Measurements from ENCODE around the gene EPS15.
"Not testable (repeated sequence)": the region's sequence is repeated elsewhere in the genome, so short reads cannot be mapped to it uniquely, and the experiment has no call there.

Gene EPS15

DNA sequence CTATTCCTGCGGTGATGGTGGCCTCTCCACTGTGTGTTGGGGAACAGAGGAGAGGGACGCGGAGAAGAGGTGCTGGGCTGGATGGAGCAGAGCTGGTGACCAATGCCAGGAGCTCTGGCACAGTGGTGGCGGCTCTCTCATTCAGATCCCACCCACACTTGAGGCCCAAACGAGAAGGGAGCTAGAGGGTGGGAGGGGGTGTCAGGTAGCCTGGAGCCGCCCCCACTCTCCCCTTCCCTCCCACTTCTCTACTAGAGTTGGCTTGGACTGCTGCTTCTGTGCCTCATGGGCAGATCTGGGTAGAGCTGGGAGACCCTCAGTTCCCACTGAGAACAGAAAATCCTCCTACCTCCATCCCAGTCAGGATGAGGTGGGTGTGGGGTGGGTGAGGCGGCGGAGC is 192.2 kb downstream of the EPS15 start:
- ATAC-seq (no peak), DNase-seq (ENCODE audit: low spot score in 2 of 2) (no peak)
- Mint-ChIP-seq H3K4me1 (peaks cover 14% of the 10 kb centered on the region), H3K9me3 (no peaks in the 10 kb centered on the region), H3K27ac (no peak overlapping the region), H3K4me3 (no peak overlapping the region), H3K36me3 (no peaks in the 10 kb centered on the region)

DNA sequence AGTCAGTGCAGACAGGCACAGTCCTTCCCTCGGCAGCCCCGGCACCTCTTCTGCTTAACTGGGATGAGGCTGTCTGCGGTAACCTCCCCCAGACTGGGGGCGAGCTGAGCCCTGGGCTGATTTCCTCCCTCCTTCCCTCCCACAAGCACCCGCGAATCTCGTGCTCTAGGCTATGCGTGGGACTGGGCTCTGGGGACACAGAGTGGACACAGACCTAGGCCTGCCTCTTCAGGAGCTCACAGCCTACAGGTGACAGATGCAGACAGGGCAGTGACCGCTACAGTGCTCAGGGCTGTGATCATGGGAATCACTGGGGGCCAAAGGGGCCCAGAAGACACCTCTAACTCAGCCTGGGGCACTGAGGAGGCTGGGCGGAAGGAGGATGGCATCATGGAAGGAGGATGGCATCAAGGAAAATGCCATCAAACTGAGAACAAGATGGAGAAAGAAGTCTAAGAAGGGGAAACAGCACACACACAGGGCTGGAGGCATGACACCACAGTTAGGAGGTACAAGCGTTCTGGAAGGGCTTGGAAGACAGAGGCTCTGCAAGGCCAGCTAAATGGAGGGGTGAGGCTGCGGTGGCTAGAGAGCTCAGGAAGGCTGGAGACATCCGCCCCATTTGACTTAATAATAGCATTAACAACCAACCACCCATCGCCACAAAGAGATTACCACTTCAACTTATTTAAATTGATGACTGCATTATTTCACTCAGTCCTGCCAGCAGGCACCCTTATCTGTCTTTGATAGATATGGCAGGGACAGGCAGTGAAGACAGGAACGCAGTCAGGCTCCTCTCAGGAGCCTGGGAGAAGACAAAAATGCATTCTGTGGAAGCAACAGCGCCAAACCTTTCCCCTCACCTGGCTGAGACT is 192.9 kb downstream of the EPS15 start:
- no peaks in the 10 kb centered on the region for H3K36me3 Mint-ChIP-seq
- H3K27ac Mint-ChIP-seq: no peak overlapping the region
- DNase-seq (ENCODE audit: low spot score in 2 of 2) (no peak), ATAC-seq (no peak)
- no peak overlapping the region for H3K4me3 Mint-ChIP-seq
- H3K4me1 Mint-ChIP-seq: peaks cover 6% of the 10 kb centered on the region
- no peaks in the 10 kb centered on the region for H3K9me3 Mint-ChIP-seq

DNA sequence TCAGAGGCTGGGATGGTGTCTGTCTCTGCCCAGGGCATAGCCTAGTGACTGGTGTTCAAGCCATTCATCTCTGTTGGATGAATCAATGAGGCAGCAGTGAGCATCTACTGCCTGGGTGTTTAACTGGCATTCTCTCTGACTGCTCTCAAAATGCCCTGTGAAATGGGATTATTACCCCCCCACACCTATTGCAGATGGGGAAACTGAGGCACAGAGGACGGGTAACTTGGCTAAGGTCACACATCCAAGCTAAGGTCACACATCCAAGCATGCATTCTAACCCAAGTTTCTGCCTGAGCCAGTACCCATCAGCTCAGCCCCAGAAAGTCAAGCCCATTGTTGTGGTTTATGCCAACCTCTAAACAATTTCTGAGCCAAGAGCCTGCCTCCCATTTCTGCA is 193.7 kb downstream of the EPS15 start:
- Mint-ChIP-seq H3K9me3 (no peaks in the 10 kb centered on the region), H3K27ac (no peak overlapping the region), H3K4me3 (no peak overlapping the region), H3K4me1 (no peaks in the 10 kb centered on the region), H3K36me3 (no peaks in the 10 kb centered on the region)
- DNase-seq (ENCODE audit: low spot score in 2 of 2) (no peak), ATAC-seq (no peak)

DNA sequence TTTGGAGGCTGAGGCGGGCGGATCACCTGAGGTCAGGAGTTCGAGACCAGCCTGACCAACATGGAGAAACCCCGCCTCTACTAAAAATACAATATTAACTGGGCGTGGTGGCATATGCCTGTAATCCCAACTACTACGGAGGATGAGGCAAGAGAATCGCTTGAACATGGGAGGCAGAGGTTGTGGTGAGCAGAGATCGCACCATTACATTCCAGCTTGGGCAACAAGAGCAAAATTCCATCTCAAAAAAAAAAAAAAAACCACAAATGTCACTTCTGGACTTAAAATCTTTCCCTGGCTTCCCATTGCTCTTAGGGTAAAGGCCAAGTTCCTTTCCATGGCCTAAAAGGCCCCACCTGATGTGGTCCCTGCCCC is 194.1 kb downstream of the EPS15 start:
- not testable (repeated sequence) for DNase-seq (ENCODE audit: low spot score in 2 of 2); H3K4me3 Mint-ChIP-seq; H3K27ac Mint-ChIP-seq; ATAC-seq; H3K36me3 Mint-ChIP-seq; H3K9me3 Mint-ChIP-seq; H3K4me1 Mint-ChIP-seq

DNA sequence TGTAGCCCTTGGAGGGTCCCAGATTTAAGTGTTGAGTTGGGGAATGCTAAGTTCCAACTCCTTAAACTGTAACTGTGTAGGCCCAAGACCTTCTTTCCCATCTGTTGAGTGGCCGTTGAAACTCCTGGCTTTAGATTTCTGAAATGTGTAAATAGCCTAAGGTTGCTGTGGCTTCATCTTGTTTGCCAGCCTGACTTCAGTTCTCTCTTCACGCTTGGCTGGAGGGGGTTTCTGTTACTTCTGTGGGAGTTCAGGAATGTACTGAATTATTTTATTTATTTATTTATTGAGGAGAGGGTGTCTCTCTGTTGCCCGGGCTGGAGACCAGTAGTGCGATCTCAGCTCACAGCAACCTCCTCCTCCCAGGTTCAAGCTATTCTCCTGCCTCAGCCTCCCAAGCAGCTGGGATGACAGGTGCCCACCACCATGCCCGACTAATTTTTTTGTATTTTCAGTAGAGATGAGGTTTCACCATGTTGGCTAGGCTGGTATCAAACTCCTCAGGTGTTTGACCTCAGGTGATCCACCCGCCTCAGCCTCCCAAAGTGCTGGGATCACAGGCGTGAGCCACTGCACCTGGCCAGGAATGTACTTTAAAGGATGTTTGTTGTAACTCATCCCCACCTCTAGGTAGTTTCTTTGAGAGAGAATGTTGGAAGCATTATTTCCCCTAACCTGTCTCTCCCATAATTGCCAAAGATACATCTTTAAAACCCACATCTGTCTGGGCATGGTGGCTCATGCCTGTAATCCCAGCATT is 194.6 kb downstream of the EPS15 start:
- Mint-ChIP-seq H3K4me3 (no peak overlapping the region), H3K9me3 (no peaks in the 10 kb centered on the region), H3K36me3 (no peaks in the 10 kb centered on the region), H3K4me1 (no peaks in the 10 kb centered on the region), H3K27ac (no peak overlapping the region)
- DNase-seq (ENCODE audit: low spot score in 2 of 2) (no peak), ATAC-seq (no peak)

DNA sequence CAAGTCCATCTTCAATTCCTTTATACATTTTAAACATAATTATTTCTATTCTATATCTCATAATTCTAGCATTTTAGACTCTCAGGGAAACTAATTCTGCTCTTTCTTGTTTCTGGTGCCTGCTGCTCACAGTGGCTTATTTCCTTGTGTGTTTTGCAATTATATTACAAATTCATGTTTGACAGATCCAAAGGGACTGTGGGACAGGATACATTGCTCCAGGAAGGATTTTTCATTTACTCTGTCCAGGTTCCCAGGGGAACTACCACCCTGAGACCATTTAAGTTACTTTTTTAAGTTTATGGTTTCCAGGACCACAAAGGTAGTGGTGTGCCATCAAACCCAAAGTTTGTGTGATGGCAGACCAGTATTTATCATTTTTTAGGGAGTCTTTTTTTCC is 195.3 kb downstream of the EPS15 start:
- Mint-ChIP-seq H3K9me3 (no peaks in the 10 kb centered on the region), H3K4me3 (no peak overlapping the region), H3K4me1 (no peaks in the 10 kb centered on the region), H3K27ac (no peak overlapping the region), H3K36me3 (no peaks in the 10 kb centered on the region)
- DNase-seq (ENCODE audit: low spot score in 2 of 2): no peak
- ATAC-seq: no peak

DNA sequence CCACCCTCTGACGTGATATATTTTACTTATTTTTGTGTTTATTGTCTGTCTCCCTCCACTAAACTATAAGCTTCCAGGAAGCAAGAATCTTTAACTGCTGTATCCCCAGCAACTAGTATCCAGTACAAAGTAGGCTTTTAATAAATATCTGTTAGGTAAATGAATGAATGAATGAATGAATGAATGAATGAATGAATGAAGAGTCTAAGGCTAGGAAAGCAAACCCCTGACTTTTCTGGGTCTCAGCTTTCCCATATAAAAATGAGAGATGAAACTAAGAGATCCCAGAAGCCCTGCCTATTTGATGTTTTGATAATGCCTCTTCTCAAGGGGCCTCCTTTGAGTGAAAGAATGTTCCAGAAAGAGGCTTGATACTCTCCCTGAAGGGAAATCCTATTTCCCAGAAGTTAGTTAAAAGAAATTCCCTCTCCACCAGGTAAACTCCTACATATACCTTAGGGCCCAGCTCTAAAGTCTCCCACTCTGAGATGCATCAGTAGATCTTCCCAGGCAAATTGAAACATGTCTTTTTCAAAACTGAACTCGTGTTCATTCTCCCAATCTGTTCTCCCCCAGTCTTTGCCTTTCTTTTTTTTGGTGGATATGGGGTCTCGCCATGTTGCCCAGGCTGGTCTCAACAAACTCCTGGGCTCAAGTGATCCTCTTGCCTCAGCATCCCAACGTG is 196.5 kb downstream of the EPS15 start:
- Mint-ChIP-seq H3K4me3 (no peak overlapping the region), H3K9me3 (no peaks in the 10 kb centered on the region), H3K4me1 (no peaks in the 10 kb centered on the region), H3K36me3 (no peaks in the 10 kb centered on the region), H3K27ac (no peak overlapping the region)
- DNase-seq (ENCODE audit: low spot score in 2 of 2) (no peak), ATAC-seq (no peak)

DNA sequence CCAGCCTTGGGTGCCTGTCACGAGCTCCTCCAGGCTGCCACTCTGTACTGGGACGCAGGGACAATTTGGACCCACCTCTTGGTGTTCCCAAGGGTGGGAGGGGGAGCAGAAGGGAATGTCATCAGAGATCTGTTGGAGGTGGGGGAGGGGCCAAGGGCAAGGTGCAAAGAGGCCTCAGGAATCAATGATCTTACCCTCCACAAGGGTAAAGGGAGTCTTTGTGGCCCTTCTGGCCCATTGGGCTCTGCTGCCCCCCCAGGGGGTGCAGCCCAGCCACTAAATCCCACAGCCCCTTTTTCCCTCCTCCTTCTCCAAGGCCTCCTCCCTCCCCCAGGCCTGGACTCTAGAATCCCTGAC is 197.2 kb downstream of the EPS15 start:
- ATAC-seq (no peak), DNase-seq (ENCODE audit: low spot score in 2 of 2) (no peak)
- Mint-ChIP-seq H3K4me3 (no peak overlapping the region), H3K27ac (no peak overlapping the region), H3K4me1 (no peaks in the 10 kb centered on the region), H3K36me3 (no peaks in the 10 kb centered on the region), H3K9me3 (no peaks in the 10 kb centered on the region)

DNA sequence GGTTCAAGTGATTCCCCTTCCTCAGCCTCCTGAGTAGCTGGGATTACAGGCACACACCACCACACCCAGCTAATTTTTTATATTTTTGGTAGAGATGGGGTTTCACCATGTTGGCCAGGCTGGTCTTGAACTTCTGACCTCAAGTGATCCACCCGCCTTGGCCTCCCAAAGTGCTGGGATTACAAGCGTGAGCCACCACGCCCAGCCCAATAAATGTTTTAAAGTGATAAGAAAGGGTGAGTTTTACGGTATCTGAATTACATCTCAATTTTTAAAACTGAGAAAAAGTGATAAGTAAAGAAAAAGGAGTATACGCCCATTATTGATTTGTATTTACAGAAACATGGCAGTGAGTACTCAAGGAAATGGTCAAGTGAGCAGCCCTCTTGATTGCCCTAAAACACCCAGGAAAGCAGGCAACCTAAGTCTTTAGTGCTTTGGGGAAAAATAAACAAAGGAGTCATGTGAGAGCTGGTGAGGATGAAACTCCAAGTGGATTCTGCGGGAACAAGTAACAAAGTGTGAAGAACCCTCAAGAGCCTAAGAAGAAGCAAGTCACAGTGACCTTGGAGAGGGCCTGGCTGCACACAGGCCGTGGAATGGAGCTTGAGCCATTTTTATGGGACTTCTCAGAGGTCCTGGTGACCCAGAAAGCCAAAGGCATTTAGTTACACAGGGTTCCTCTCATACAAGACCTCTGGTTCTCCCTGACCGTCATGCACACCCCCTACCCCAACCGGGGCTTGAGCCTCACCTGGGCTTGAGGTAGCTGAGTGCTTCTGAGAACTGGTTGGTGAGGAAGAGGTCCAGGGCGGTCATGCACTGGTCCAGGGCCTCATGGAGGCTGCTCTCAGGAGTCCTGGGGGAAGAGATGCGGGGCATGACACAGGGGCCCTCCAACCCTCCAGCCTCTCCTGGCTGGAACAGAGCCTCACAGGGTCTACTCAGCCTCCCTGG is 197.8 kb downstream of the EPS15 start:
- Mint-ChIP-seq H3K4me3 (no peak overlapping the region), H3K4me1 (no peaks in the 10 kb centered on the region), H3K36me3 (no peaks in the 10 kb centered on the region), H3K9me3 (no peaks in the 10 kb centered on the region), H3K27ac (no peak overlapping the region)
- DNase-seq (ENCODE audit: low spot score in 2 of 2) (no peak), ATAC-seq (no peak)

DNA sequence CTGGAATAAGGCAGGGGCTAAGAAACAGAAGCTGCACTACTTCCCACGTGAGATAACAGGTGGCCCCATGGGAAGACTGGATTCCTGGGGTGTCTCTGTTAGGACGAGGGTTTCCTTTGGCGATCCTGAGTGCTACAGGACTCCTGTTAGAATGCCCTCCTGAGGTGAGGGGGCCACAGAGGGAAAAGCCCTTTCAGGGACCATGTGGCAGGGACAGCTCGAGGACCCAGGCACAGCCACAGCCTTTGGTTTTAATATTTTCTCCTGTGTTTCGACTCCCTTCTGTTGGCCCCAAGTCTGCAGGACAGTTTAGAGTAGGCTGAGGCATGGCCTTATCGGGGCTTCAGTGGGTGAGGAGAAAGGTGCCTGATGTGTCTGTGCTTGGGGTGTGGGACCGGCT is 201.3 kb downstream of the EPS15 start:
- no peaks in the 10 kb centered on the region for H3K36me3 Mint-ChIP-seq
- no peak overlapping the region for H3K27ac Mint-ChIP-seq
- no peaks in the 10 kb centered on the region for H3K9me3 Mint-ChIP-seq
- no peak overlapping the region for H3K4me3 Mint-ChIP-seq
- ATAC-seq (no peak), DNase-seq (ENCODE audit: low spot score in 2 of 2) (no peak)
- H3K4me1 Mint-ChIP-seq: peaks cover 11% of the 10 kb centered on the region

DNA sequence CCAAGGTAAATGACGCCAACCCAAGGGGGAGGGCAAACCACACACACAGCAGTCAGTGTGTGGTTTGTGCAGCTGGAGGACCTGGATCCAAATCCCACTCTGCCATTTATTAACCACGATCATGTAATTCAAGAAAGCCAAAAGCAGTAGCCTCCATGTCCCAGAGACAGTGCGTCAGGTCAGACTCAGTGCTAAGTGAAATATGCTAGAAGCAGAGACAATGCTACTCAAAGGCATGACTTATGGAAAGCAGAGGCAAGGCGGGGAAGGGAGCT is 202.3 kb downstream of the EPS15 start:
- DNase-seq (ENCODE audit: low spot score in 2 of 2): no peak
- Mint-ChIP-seq H3K4me1 (peaks cover 11% of the 10 kb centered on the region), H3K9me3 (no peaks in the 10 kb centered on the region), H3K27ac (peak overlapping the region; percentile 40), H3K36me3 (no peaks in the 10 kb centered on the region), H3K4me3 (no peak overlapping the region)
- no peak for ATAC-seq

DNA sequence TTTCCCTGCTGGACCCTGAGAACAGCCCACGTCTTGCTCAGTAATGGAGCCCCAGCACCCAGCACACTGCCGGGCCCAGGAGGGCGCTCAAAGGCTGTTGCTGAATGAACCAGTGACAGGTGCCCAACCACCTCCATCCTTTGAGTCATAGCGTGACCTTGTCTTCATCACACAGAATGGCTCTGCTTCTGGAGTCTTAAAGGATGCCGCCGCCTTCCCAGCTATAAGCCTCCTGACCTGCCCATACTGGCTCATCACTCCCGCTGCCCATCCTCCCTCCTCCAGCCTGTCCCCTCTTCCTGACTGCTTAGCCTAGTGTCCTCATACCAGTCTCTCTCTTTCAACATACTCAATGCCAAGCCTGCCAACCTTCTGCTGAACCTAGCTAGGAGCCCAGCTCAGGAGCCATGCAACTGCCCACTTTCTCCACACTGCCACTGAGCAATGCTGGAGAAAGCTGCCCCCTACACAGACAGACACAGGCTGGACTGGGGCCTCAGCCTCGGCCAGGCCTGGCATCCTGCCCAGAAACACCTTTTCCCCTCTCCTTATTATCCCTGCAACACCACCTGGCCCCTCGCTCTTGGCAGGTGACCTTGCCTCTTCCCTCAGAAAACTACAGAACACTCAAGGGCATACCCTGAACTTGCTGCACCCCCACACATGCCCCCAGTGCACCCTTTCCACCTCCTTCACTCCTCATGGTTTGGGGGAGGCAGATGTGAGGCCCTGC is 202.8 kb downstream of the EPS15 start:
- Mint-ChIP-seq H3K27ac (peak overlapping the region; percentile 40), H3K36me3 (no peaks in the 10 kb centered on the region), H3K4me3 (no peak overlapping the region), H3K9me3 (no peaks in the 10 kb centered on the region), H3K4me1 (peaks cover 11% of the 10 kb centered on the region)
- ATAC-seq: peak; percentile 43
- no peak for DNase-seq (ENCODE audit: low spot score in 2 of 2)

DNA sequence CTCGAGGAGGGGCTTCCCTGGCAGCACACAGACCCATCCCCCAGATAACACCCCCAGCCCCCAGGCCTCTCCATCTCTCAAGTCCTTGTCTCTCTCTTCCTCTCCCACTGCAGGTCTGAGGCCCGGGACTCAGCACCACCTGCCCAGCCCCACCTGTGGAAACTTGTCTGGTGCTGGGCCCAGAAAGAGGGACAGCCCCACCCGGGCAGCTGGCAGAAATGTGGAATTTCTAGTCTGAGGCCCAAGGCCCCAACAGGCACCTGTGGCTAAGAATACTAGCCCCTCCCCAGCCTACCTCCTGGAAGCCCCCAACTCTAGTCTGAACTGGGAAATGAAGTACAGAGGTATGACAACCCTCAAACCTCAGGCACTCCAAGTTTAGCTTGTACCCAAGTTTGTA is 204.1 kb downstream of the EPS15 start:
- ATAC-seq: no peak
- DNase-seq (ENCODE audit: low spot score in 2 of 2): no peak
- H3K27ac Mint-ChIP-seq: peak overlapping the region; percentile 41
- H3K4me1 Mint-ChIP-seq: peaks cover 11% of the 10 kb centered on the region
- H3K9me3 Mint-ChIP-seq: no peaks in the 10 kb centered on the region
- H3K4me3 Mint-ChIP-seq: no peak overlapping the region
- no peaks in the 10 kb centered on the region for H3K36me3 Mint-ChIP-seq

DNA sequence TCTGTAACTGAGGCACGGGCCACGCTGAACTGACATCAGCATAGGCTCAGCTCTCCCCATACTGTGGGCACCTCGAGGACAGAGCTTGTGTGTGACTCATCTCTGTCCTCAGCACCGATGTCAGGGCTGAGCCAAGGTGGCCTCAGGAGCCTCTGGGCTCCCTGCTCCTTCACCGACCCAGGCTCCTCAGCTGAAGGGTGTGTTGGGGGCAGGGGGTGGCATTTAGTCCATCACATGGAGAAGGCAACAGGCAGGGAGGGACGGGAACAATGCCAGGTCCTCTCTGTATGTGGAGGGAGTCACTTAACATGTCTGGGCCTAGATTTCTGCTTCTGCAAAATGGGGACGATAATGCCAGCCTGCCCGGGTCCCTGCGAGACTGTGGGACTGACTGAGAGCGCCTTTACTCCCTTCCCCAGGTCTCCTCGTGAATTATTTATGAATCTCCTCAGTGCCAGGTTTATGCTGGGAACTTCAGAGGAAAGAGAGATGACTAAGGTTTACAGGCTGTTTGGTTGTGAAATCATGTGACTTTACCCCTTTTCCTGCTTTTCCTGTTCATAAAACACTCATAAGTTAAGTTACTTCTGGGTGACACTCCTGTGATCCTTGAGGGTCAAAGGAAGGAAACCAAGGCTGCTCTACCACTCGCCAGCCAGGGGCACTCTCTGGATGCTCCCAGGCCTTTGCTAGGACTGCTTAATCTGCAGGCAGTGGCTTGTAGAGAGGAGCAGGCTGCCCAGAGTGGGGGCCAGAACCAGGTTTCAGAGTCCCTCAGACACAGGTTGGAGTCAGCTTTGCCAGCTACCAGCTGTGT is 204.9 kb downstream of the EPS15 start:
- Mint-ChIP-seq H3K27ac (peak overlapping the region; percentile 8), H3K9me3 (no peaks in the 10 kb centered on the region), H3K4me1 (peaks cover 11% of the 10 kb centered on the region), H3K36me3 (no peaks in the 10 kb centered on the region), H3K4me3 (no peak overlapping the region)
- DNase-seq (ENCODE audit: low spot score in 2 of 2) (no peak), ATAC-seq (peak; percentile 76)

All from stimulated activated effector memory CD8-positive, alpha-beta T cell treated with anti-CD3 and anti-CD28 coated beads, Interleukin-12 subunit alpha, Interleukin-12 subunit beta, amount 100 ng/mL, for 72 hours (primary cell).